Measurements from ENCODE around the gene OR1L1.

Gene OR1L1

DNA sequence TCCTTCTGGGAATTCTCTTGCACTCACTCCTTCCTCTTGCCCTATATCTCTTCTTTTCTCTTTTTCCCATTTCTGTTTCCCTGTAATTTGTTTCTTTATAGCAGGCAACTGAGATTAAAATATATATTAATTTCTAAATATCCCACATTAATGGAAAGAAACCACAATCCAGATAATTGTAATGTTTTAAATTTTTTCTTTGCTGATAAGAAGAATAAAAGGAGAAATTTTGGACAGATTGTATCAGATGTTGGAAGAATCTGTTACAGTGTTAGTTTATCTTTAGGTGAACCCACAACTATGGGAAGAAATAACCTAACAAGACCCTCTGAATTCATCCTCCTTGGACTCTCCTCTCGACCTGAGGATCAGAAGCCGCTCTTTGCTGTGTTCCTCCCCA, at the start of gene OR1L1:
OR1L1 (plus strand) TSS at position 301 of the 400 bp plus-strand sequence; CDS start at position 301, 0 bp downstream.
- no peak for DNase-seq (ENCODE audit: low read depth)

DNA sequence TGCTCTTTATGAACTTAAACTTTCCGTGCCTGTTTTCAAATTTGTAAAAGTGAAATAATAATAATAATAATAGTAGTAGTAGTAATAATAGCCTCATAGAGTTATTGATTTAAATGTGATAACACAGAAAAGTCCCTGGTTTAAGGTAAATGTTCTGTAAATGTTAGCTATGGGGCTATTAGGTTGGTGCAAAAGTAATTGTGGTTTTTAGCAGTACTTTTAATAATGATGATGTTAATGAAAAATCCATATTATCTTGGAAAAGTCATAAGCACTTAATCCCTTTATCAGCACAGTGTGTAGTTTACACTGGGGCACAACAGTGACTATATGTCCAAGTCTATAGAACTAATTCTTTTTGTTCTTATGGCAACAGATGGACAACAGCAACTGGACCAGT, 47.2 kb upstream of the OR1L1 start, which contains the start of gene OR1Q1:
OR1Q1 (plus strand) TSS at position 377 of the 400 bp plus-strand sequence; CDS start at position 377, 0 bp downstream.
- no peak for DNase-seq (ENCODE audit: low read depth)

- no peak for DNase-seq (ENCODE audit: low read depth)
Measured at GRCh38 chr9:122619996-122620395, 41.5 kb upstream of the OR1L1 start.

DNA sequence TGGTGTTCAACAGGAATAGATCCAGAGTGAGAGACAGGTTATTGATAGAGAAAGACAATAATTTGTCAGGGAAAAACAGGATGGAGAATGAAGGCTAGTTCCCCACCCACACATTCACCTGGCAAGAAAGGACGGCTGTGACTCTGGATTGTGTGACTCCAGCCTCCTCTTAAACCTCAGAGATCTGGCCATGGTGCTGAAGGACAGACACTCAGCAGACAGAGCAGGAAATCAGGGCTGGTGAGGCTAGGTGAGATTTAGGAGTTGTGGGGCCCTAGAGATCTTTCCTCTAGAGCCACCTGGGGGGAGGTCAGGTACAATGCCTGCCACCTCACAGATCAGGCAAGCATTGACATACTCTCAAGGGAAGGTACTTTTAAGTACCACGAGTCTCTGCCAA, 19.3 kb upstream of the OR1L1 start:
- DNase-seq (ENCODE audit: low read depth): no peak

DNA sequence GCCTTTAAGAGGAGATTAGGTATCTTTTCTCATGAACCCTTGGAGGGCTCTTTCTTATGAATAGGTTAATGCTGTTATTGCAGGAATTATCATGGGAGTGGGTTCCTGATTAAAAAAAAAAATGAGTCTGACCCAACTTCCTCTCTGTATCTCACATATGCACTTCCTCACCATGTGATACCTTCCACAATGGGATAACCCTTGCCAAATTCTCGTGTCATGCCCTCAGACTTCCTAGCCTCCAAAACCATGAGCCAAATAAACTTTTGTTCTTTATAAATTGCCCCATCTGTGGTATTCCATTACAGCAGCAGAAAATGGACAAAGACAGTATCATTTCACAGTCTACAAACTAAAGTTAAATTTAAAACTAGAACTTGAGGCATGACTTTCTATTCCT, 5.1 kb upstream of the OR1L1 start:
- DNase-seq (ENCODE audit: low read depth): no peak

DNA sequence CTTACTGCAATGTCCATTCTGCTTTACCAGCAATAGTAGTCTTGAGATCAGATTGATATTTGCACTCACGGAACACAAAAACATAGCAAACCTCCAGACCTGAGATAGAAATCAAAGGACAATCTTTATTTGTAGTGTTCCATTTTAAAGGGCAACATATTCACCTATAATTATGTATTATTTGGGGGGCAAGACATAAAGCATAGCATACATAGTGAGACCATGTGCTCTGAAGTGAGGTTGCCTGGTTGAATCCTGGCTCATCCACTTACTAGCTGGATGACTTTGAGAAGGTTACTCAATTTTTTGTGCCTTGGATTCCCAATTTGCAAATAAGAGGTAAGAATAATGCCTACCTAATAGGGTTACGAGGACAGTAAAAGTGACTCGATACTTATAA, 4.0 kb upstream of the OR1L1 start, which contains the start of gene OR1B1:
OR1B1 (minus strand) TSS at position 101 of the 400 bp plus-strand sequence.
- DNase-seq (ENCODE audit: low read depth): no peak

GRCh38 chr9:122672481-122672880, 11.0 kb downstream of the OR1L1 start:
- no peak for DNase-seq (ENCODE audit: low read depth)

DNA sequence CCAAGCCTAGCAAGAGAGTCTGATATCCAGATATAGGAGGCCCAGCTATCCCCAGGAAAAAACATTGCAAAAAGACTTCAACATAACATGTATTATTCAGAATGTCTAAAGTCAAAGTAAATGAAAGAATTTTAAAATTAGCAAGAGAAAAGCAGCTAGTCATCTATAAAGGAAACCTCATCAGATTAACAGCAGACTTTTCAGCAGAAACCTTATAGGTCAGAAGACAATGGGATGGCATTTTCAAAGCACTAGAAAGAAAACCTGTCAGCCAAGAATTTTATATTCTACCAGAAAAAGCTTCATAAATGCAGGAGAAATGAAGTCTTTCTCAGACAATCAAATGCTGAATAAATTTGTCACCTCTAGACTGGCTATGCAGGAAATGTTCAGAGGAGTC, 23.3 kb downstream of the OR1L1 start:
- no peak for DNase-seq (ENCODE audit: low read depth)

GRCh38 chr9:122695696-122696095, 34.2 kb downstream of the OR1L1 start:
- DNase-seq (ENCODE audit: low read depth): no peak
